ENCODE data around the gene TMEM214.

The TMEM214 gene

GRCh38 chr2:27025861-27026851, 6.6 kb upstream of the TMEM214 start:
- H3K4me3 ChIP-seq (ENCODE audit: low read depth in 1 of 2, low read length in 2 of 2): no peak overlapping the region
- H3K4me1 ChIP-seq (ENCODE audit: insufficient read depth, low read length): no peaks in the 10 kb centered on the region
- H3K9ac ChIP-seq (ENCODE audit: low read length): no peak overlapping the region
- no peak overlapping the region for H3K27ac ChIP-seq (ENCODE audit: low read depth, low read length)
- no peaks in the 10 kb centered on the region for H3K27me3 ChIP-seq (ENCODE audit: control insufficient read depth in 1 of 2, insufficient read depth in 2 of 2, low read length in 2 of 2)
- H3K36me3 ChIP-seq (ENCODE audit: insufficient read depth, low read length): peaks cover 31% of the 10 kb centered on the region
- no peaks in the 10 kb centered on the region for H3K9me3 ChIP-seq (ENCODE audit: low read length)

- no peak overlapping the region for H3K27ac ChIP-seq (ENCODE audit: low read depth, low read length)
- no peaks in the 10 kb centered on the region for H3K27me3 ChIP-seq (ENCODE audit: control insufficient read depth in 1 of 2, insufficient read depth in 2 of 2, low read length in 2 of 2)
- no peak overlapping the region for H3K9ac ChIP-seq (ENCODE audit: low read length)
- H3K4me1 ChIP-seq (ENCODE audit: insufficient read depth, low read length): no peaks in the 10 kb centered on the region
- peaks cover 29% of the 10 kb centered on the region for H3K36me3 ChIP-seq (ENCODE audit: insufficient read depth, low read length)
- H3K9me3 ChIP-seq (ENCODE audit: low read length): no peaks in the 10 kb centered on the region
- H3K4me3 ChIP-seq (ENCODE audit: low read depth in 1 of 2, low read length in 2 of 2): no peak overlapping the region
These were observed 5.5 kb upstream of the TMEM214 start for GRCh38 chr2:27027211-27027651.

GRCh38 chr2:27029051-27029450, 3.7 kb upstream of the TMEM214 start:
- Histone ChIP-seq H3K4me1 (ENCODE audit: insufficient read depth, low read length) (peaks cover 9% of the 10 kb centered on the region), H3K27ac (ENCODE audit: low read depth, low read length) (no peak overlapping the region), H3K36me3 (ENCODE audit: insufficient read depth, low read length) (peaks cover 14% of the 10 kb centered on the region), H3K9ac (ENCODE audit: low read length) (no peak overlapping the region), H3K9me3 (ENCODE audit: low read length) (no peaks in the 10 kb centered on the region), H3K4me3 (ENCODE audit: low read depth in 1 of 2, low read length in 2 of 2) (no peak overlapping the region), H3K27me3 (ENCODE audit: control insufficient read depth in 1 of 2, insufficient read depth in 2 of 2, low read length in 2 of 2) (no peaks in the 10 kb centered on the region)

GRCh38 chr2:27033253-27033852, 588 bp downstream of the TMEM214 start:
- no peaks in the 10 kb centered on the region for H3K9me3 ChIP-seq (ENCODE audit: low read length)
- peaks cover 21% of the 10 kb centered on the region for H3K4me1 ChIP-seq (ENCODE audit: insufficient read depth, low read length)
- peak overlapping the region; percentile 90 to 93 for H3K4me3 ChIP-seq (ENCODE audit: low read depth in 1 of 2, low read length in 2 of 2)
- peak overlapping the region; percentile 97 for H3K9ac ChIP-seq (ENCODE audit: low read length)
- H3K36me3 ChIP-seq (ENCODE audit: insufficient read depth, low read length): peaks cover 36% of the 10 kb centered on the region
- peak overlapping the region; percentile 84 for H3K27ac ChIP-seq (ENCODE audit: low read depth, low read length)
- no peaks in the 10 kb centered on the region for H3K27me3 ChIP-seq (ENCODE audit: control insufficient read depth in 1 of 2, insufficient read depth in 2 of 2, low read length in 2 of 2)

GRCh38 chr2:27038012-27038411, 5.2 kb downstream of the TMEM214 start:
- H3K27ac ChIP-seq (ENCODE audit: low read depth, low read length): no peak overlapping the region
- no peak overlapping the region for H3K4me3 ChIP-seq (ENCODE audit: low read depth in 1 of 2, low read length in 2 of 2)
- H3K9me3 ChIP-seq (ENCODE audit: low read length): no peaks in the 10 kb centered on the region
- no peak overlapping the region for H3K9ac ChIP-seq (ENCODE audit: low read length)
- peaks cover 67% of the 10 kb centered on the region for H3K36me3 ChIP-seq (ENCODE audit: insufficient read depth, low read length)
- no peaks in the 10 kb centered on the region for H3K27me3 ChIP-seq (ENCODE audit: control insufficient read depth in 1 of 2, insufficient read depth in 2 of 2, low read length in 2 of 2)
- peaks cover 33% of the 10 kb centered on the region for H3K4me1 ChIP-seq (ENCODE audit: insufficient read depth, low read length)

GRCh38 chr2:27038631-27039339, 6.0 kb downstream of the TMEM214 start:
- H3K27me3 ChIP-seq (ENCODE audit: control insufficient read depth in 1 of 2, insufficient read depth in 2 of 2, low read length in 2 of 2): no peaks in the 10 kb centered on the region
- no peaks in the 10 kb centered on the region for H3K9me3 ChIP-seq (ENCODE audit: low read length)
- no peak overlapping the region for H3K27ac ChIP-seq (ENCODE audit: low read depth, low read length)
- H3K4me3 ChIP-seq (ENCODE audit: low read depth in 1 of 2, low read length in 2 of 2): no peak overlapping the region
- H3K4me1 ChIP-seq (ENCODE audit: insufficient read depth, low read length): peaks cover 27% of the 10 kb centered on the region
- H3K36me3 ChIP-seq (ENCODE audit: insufficient read depth, low read length): peaks cover 67% of the 10 kb centered on the region
- H3K9ac ChIP-seq (ENCODE audit: low read length): no peak overlapping the region

GRCh38 chr2:27039426-27039825, 6.7 kb downstream of the TMEM214 start:
- Histone ChIP-seq H3K4me3 (ENCODE audit: low read depth in 1 of 2, low read length in 2 of 2) (no peak overlapping the region), H3K27ac (ENCODE audit: low read depth, low read length) (no peak overlapping the region), H3K9ac (ENCODE audit: low read length) (no peak overlapping the region), H3K9me3 (ENCODE audit: low read length) (no peaks in the 10 kb centered on the region), H3K4me1 (ENCODE audit: insufficient read depth, low read length) (peaks cover 20% of the 10 kb centered on the region), H3K36me3 (ENCODE audit: insufficient read depth, low read length) (peaks cover 67% of the 10 kb centered on the region), H3K27me3 (ENCODE audit: control insufficient read depth in 1 of 2, insufficient read depth in 2 of 2, low read length in 2 of 2) (no peaks in the 10 kb centered on the region)

GRCh38 chr2:27039871-27040270, 7.1 kb downstream of the TMEM214 start:
- no peaks in the 10 kb centered on the region for H3K9me3 ChIP-seq (ENCODE audit: low read length)
- H3K27me3 ChIP-seq (ENCODE audit: control insufficient read depth in 1 of 2, insufficient read depth in 2 of 2, low read length in 2 of 2): no peaks in the 10 kb centered on the region
- no peak overlapping the region for H3K4me3 ChIP-seq (ENCODE audit: low read depth in 1 of 2, low read length in 2 of 2)
- H3K27ac ChIP-seq (ENCODE audit: low read depth, low read length): no peak overlapping the region
- H3K4me1 ChIP-seq (ENCODE audit: insufficient read depth, low read length): peaks cover 16% of the 10 kb centered on the region
- no peak overlapping the region for H3K9ac ChIP-seq (ENCODE audit: low read length)
- peaks cover 67% of the 10 kb centered on the region for H3K36me3 ChIP-seq (ENCODE audit: insufficient read depth, low read length)

GRCh38 chr2:27040282-27040681, 7.5 kb downstream of the TMEM214 start:
- no peaks in the 10 kb centered on the region for H3K27me3 ChIP-seq (ENCODE audit: control insufficient read depth in 1 of 2, insufficient read depth in 2 of 2, low read length in 2 of 2)
- no peaks in the 10 kb centered on the region for H3K9me3 ChIP-seq (ENCODE audit: low read length)
- no peak overlapping the region for H3K4me3 ChIP-seq (ENCODE audit: low read depth in 1 of 2, low read length in 2 of 2)
- H3K9ac ChIP-seq (ENCODE audit: low read length): no peak overlapping the region
- H3K4me1 ChIP-seq (ENCODE audit: insufficient read depth, low read length): peaks cover 12% of the 10 kb centered on the region
- H3K36me3 ChIP-seq (ENCODE audit: insufficient read depth, low read length): peaks cover 62% of the 10 kb centered on the region
- no peak overlapping the region for H3K27ac ChIP-seq (ENCODE audit: low read depth, low read length)

- no peaks in the 10 kb centered on the region for H3K9me3 ChIP-seq (ENCODE audit: low read length)
- no peak overlapping the region for H3K27ac ChIP-seq (ENCODE audit: low read depth, low read length)
- no peak overlapping the region for H3K4me3 ChIP-seq (ENCODE audit: low read depth in 1 of 2, low read length in 2 of 2)
- peaks cover 12% of the 10 kb centered on the region for H3K4me1 ChIP-seq (ENCODE audit: insufficient read depth, low read length)
- H3K9ac ChIP-seq (ENCODE audit: low read length): no peak overlapping the region
- peaks cover 48% of the 10 kb centered on the region for H3K36me3 ChIP-seq (ENCODE audit: insufficient read depth, low read length)
- no peaks in the 10 kb centered on the region for H3K27me3 ChIP-seq (ENCODE audit: control insufficient read depth in 1 of 2, insufficient read depth in 2 of 2, low read length in 2 of 2)
These were observed 9.0 kb downstream of the TMEM214 start for GRCh38 chr2:27041752-27042151.

- Histone ChIP-seq H3K36me3 (ENCODE audit: insufficient read depth, low read length) (peaks cover 43% of the 10 kb centered on the region), H3K4me1 (ENCODE audit: insufficient read depth, low read length) (peaks cover 12% of the 10 kb centered on the region), H3K9me3 (ENCODE audit: low read length) (no peaks in the 10 kb centered on the region), H3K9ac (ENCODE audit: low read length) (no peak overlapping the region), H3K27ac (ENCODE audit: low read depth, low read length) (no peak overlapping the region), H3K27me3 (ENCODE audit: control insufficient read depth in 1 of 2, insufficient read depth in 2 of 2, low read length in 2 of 2) (no peaks in the 10 kb centered on the region), H3K4me3 (ENCODE audit: low read depth in 1 of 2, low read length in 2 of 2) (no peak overlapping the region)
These were observed 9.4 kb downstream of the TMEM214 start for GRCh38 chr2:27042159-27042661.

Data from muscle layer of colon (tissue), 2 donors.